ENCODE data around the gene CFI.
"Not testable (repeated sequence)": the region's sequence is repeated elsewhere in the genome, so short reads cannot be mapped to it uniquely, and the experiment has no call there.

DNA sequence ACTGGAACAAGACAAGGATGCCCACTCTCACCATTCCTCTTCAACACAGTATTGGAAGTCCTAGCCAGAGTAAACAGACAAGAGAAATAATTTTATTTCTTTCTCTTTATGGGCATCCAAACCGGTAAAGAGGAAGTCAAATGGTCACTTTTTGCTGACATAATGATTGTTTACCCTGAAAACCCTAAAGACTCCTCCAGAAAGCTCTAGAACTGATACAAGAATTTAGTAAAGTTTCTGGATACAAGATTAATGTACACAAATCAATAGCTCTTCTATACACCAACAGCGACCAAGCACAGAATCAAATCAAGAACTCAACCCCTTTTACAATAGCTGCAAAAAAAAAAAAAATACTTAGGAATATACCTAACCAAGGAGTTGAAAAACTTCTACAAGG lies 19.7 kb downstream of the CFI start:
- not testable (repeated sequence) for TF ChIP-seq POLR2A (IDR thresholded peaks at IDR 0.05; ENCODE audit: control extremely low read depth in 1 of 2, low read depth in 2 of 2, low read length in 2 of 2); CHD1 (IDR thresholded peaks at IDR 0.05; ENCODE audit: low read depth, low read length); YY1 (IDR thresholded peaks at IDR 0.05; ENCODE audit: low read depth, low read length); NRF1 (IDR thresholded peaks at IDR 0.05; ENCODE audit: low read depth, low read length); KDM1A (IDR thresholded peaks at IDR 0.05; ENCODE audit: borderline replicate concordance, low read length); SP1 (IDR thresholded peaks at IDR 0.05; ENCODE audit: low read depth, low read length); GTF2F1 (IDR thresholded peaks at IDR 0.05; ENCODE audit: borderline replicate concordance, low read depth, low read length); EP300 (IDR thresholded peaks at IDR 0.05; ENCODE audit: borderline replicate concordance in 1 of 2, low read depth in 2 of 2, low read length in 2 of 2); RAD21 (IDR thresholded peaks at IDR 0.05 in 1 of 2, conservative IDR thresholded peaks at IDR 0.05 in 1 of 2; ENCODE audit: low read depth in 2 of 2, low read length in 2 of 2); JUND (IDR thresholded peaks at IDR 0.05; ENCODE audit: low read length)
- TF ChIP-seq, protein P1, sequence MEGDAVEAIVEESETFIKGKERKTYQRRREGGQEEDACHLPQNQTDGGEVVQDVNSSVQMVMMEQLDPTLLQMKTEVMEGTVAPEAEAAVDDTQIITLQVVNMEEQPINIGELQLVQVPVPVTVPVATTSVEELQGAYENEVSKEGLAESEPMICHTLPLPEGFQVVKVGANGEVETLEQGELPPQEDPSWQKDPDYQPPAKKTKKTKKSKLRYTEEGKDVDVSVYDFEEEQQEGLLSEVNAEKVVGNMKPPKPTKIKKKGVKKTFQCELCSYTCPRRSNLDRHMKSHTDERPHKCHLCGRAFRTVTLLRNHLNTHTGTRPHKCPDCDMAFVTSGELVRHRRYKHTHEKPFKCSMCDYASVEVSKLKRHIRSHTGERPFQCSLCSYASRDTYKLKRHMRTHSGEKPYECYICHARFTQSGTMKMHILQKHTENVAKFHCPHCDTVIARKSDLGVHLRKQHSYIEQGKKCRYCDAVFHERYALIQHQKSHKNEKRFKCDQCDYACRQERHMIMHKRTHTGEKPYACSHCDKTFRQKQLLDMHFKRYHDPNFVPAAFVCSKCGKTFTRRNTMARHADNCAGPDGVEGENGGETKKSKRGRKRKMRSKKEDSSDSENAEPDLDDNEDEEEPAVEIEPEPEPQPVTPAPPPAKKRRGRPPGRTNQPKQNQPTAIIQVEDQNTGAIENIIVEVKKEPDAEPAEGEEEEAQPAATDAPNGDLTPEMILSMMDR (IDR thresholded peaks at IDR 0.05; ENCODE audit: control extremely low read depth in 1 of 3, insufficient read depth in 1 of 3, low read depth in 1 of 3, low read length in 3 of 3), result not testable (repeated sequence)
- TF ChIP-seq, protein P2, sequence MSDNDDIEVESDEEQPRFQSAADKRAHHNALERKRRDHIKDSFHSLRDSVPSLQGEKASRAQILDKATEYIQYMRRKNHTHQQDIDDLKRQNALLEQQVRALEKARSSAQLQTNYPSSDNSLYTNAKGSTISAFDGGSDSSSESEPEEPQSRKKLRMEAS (IDR thresholded peaks at IDR 0.05), result not testable (repeated sequence)

Measured in H1 (cell line).